Left lobe of liver (tissue), 2 donors: ENCODE measurements around the gene PRR12. TPM values are rescaled to one million over a fixed set of nuclear protein-coding genes. Genes with fewer than 3 reads are reported as not detected.

Experiments
- ATAC-seq: fragments of 200-7000 bp; cut with Tn5 transposase; one replicate; pipeline ENCODE4 v1.9.1; 2020; ENCODE audit warnings: mild to moderate bottlenecking, moderate library complexity
- DNase-seq: peaks from one replicate; pipeline ENCODE4 v3.0.0-alpha.2; 2020; ENCODE audit warnings: low spot score
- total RNA-seq: library from RNA; stranded (reverse); gene quantifications from one replicate; pipeline ENCODE4 v1.2.1, GENCODE V29; 2021
- donor health status: DM: no; HTN: no; CAD: no; lungs with moderate emphysema.
- donor health status: DM: no; HTN: yes; CAD: no.

PRR12 gene
- total RNA-seq, 1 donor from 2014 or later, result 10.5 TPM

DNA sequence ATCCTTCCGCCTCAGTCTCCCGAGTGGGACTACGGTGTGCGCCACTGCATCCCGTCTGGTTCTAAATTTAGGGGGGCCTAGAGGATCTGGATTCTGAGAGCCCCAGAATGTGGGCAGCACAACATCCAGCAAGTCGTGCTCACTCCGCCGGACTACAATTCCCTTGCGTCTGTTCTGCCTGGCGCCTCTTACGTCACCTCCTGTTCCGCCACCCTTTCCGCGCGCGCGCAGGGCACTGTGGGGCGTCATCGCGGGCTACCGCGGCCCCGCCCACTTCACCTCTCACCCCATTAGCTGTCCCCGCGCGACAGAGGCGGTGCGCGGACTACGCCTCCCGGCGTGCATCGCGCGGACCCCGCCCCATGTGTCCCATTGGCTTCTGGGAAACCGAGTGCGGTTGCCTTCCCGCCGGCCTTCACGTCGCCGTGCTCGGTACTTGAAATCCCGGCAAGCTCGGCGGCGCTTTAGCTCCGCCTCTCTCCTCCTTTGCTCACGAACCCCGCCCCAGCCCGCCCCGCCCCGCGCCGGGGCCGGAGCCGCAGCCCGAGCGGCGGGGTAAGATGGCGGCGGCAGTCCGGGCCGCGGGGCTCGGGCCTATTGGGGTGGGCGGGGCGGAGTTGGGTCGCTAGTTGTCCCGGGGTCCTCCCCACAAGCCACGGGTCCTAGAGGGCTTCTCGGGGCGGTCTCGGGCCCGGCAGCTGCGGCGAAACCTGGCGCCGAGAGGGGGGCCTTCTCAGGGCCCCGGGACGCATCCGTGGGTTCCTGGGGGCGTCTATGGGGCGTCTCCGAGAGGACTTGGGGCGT is 50.9 kb downstream of the PRR12 start, which contains the start of gene SCAF1:
TSS of gene SCAF1 (plus strand) at position 522 of the 804 bp plus-strand sequence. CDS start 2,818 bp downstream, outside the sequence.
- ATAC-seq (peak; percentile 80), DNase-seq (peak; percentile 100)

- ATAC-seq (no peak), DNase-seq (no peak)
Observed at GRCh38 chr19:49642492-49643035, 51.6 kb downstream of the PRR12 start.

GRCh38 chr19:49643466-49643865 is 52.5 kb downstream of the PRR12 start:
- DNase-seq, result no peak
- no peak for ATAC-seq

GRCh38 chr19:49645592-49645991 is 54.6 kb downstream of the PRR12 start:
- DNase-seq (no peak), ATAC-seq (no peak)

DNA sequence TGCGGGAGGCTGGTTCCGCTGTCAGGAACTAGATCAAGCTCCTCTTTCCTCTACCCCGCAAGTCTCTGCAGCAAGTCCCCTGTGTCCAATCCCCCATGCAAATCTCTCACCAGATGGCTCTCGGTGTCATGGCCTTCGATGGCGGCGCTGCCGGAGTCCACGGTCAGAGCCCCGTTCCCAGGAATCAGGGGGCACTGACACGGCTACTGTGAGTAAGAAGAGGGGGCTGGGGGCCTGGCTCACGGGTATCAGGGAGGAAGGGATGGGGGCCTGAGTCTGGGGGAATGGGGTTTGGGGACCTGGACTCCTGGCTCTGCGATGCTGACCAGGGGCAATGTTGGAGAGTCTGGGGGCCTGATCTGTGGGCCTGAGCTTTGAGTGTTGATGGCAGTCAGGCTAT is 55.0 kb downstream of the PRR12 start:
- no peak for ATAC-seq

DNA sequence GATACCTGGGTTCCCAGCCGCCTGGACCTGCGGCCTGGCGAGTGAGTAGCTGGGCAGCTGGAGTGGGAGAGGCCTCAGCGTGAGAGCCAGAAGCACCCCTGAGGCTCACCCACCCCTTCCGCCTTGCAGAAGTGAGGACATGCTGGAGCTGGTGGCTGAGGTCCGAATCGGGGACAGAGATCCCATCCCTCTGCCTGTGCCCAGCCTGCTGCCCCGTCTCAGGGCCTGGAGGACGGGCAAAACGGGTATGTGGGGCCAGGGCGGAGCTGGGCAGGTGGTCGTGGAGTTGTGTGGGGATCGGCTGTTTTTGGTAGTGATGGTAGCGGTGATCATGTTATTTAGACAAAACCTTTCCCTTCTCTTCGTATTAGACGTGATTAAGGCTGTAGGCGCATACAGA is 55.6 kb downstream of the PRR12 start:
- ATAC-seq (no peak), DNase-seq (no peak)

More for the DNA sequence above, 55.0 kb downstream of the PRR12 start:
- no peak for DNase-seq

DNA sequence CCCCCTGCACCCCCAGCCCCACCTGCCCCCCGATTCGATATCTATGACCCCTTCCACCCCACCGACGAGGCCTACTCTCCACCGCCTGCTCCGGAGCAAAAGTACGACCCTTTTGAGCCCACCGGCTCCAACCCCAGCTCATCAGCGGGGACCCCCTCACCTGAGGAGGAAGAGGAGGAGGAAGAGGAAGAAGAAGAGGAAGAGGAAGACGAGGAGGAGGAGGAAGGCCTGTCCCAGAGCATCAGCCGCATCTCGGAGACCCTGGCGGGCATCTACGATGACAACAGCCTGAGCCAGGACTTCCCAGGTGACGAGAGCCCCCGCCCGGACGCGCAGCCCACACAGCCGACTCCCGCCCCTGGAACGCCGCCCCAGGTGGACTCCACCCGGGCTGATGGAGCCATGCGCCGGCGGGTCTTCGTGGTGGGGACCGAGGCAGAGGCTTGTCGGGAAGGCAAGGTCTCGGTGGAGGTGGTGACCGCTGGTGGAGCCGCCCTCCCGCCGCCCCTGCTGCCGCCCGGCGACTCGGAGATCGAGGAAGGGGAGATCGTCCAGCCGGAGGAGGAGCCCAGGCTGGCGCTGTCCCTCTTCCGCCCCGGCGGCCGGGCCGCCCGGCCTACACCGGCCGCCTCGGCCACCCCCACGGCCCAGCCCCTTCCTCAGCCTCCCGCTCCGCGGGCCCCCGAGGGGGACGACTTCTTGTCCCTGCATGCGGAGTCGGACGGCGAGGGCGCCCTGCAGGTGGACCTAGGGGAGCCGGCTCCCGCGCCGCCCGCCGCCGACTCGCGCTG is 60.2 kb downstream of the PRR12 start:
- DNase-seq, result no peak
- no peak for ATAC-seq

- DNase-seq (no peak), ATAC-seq (no peak)
Observed at GRCh38 chr19:49651820-49652550, 61.0 kb downstream of the PRR12 start.

DNA sequence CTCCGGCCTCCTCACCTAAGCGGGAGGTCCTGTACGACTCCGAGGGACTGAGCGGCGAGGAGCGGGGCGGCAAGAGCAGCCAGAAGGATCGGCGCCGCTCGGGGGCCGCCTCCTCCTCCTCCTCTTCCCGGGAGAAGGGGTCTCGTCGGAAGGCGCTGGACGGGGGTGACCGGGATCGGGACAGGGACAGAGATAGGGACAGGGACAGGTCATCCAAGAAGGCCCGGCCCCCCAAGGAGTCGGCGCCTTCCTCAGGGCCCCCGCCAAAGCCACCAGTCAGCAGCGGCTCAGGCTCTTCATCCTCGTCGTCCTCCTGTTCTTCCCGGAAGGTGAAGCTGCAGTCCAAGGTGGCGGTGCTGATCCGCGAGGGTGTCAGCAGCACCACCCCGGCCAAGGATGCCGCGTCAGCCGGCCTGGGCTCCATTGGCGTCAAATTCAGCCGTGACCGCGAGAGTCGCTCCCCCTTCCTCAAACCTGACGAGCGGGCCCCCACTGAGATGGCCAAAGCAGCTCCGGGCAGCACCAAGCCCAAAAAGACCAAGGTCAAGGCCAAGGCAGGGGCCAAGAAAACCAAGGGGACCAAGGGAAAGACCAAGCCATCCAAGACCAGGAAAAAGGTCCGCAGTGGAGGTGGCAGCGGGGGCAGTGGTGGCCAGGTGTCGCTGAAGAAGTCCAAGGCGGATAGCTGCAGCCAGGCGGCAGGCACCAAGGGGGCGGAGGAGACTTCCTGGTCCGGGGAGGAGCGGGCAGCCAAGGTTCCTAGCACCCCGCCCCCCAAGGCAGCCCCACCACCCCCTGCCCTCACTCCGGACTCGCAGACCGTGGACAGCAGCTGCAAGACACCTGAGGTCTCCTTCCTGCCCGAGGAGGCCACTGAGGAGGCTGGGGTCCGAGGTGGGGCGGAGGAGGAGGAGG is 61.8 kb downstream of the PRR12 start:
- DNase-seq, result no peak
- ATAC-seq, result no peak

GRCh38 chr19:49653466-49653806 is 62.5 kb downstream of the PRR12 start:
- ATAC-seq (no peak), DNase-seq (no peak)

DNA sequence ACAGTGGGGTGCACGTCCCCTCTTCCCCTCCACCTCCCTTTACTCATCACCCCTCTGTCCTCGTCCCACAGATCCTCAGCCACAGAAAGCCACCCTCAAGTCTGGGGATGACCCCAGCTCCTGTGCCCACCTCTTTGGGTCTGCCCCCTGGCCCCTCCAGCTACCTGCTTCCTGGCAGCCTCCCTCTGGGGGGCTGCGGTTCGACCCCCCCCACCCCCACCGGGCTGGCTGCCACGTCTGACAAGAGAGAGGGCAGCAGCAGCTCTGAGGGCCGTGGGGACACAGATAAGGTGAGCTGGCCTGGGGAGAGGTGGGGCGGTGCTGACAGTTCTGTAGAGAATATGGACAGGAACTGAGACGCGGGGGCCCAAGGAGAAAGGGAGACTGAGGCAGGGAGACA is 63.6 kb downstream of the PRR12 start:
- ATAC-seq, result no peak
- DNase-seq, result no peak

- ATAC-seq, result no peak
- no peak for DNase-seq
Observed at GRCh38 chr19:49655570-49656455, 64.8 kb downstream of the PRR12 start.

GRCh38 chr19:49656456-49657109 is 65.6 kb downstream of the PRR12 start:
- no peak for DNase-seq
- ATAC-seq, result no peak

GRCh38 chr19:49657493-49658138 is 66.6 kb downstream of the PRR12 start:
- ATAC-seq, result no peak
- no peak for DNase-seq

- ATAC-seq, result no peak
- no peak for DNase-seq
Observed at GRCh38 chr19:49658139-49658517, 67.1 kb downstream of the PRR12 start.

GRCh38 chr19:49658566-49659442 is 67.8 kb downstream of the PRR12 start:
- DNase-seq (no peak), ATAC-seq (no peak)

GRCh38 chr19:49660338-49660961 is 69.5 kb downstream of the PRR12 start:
- no peak for ATAC-seq

More at GRCh38 chr19:49660338-49660961, 69.5 kb downstream of the PRR12 start:
- DNase-seq, result no peak
